ES-I3 (cell line): ENCODE measurements around the gene ATG2B.

Experiments
- H3K36me3 ChIP-seq: 2 replicates; pipeline ENCODE4 v1.6.1; 2013; ENCODE audit warnings: mild to moderate bottlenecking, low read length, control low read depth, moderate library complexity; ENCODE audit not compliant: insufficient read depth
- H3K4me1 ChIP-seq: 2 replicates; pipeline ENCODE4 v1.6.1; 2013; ENCODE audit warnings: mild to moderate bottlenecking, control low read depth, low read length; ENCODE audit not compliant: insufficient read depth
- H3K9ac ChIP-seq: 2 replicates; pipeline ENCODE4 v1.6.1; 2013; ENCODE audit warnings: low read depth, mild to moderate bottlenecking, low read length, moderate library complexity
- H3K9me3 ChIP-seq: 2 replicates; pipeline ENCODE4 v1.6.1; 2013; ENCODE audit warnings: mild to moderate bottlenecking, low read length, moderate library complexity; ENCODE audit not compliant: control insufficient read depth, insufficient read depth

The ATG2B gene

GRCh38 chr14:96267916-96268315 is 95.2 kb downstream of the ATG2B start:
- Histone ChIP-seq H3K9me3 (peaks cover 8% of the 10 kb centered on the region; the same call in 1 of the 2 replicates), H3K4me1 (no peaks in the 10 kb centered on the region; the same call in 1 of the 2 replicates), H3K36me3 (no peaks in the 10 kb centered on the region), H3K9ac (no peak overlapping the region)

- H3K9me3 ChIP-seq, result peaks cover 3% of the 10 kb centered on the region; the same call in 1 of the 2 replicates
- H3K36me3 ChIP-seq, result no peaks in the 10 kb centered on the region
These were observed 95.8 kb downstream of the ATG2B start for GRCh38 chr14:96267336-96267735.

GRCh38 chr14:96265383-96266095 is 97.6 kb downstream of the ATG2B start:
- Histone ChIP-seq H3K36me3 (no peaks in the 10 kb centered on the region), H3K4me1 (no peaks in the 10 kb centered on the region; the same call in 1 of the 2 replicates), H3K9ac (no peak overlapping the region), H3K9me3 (no peaks in the 10 kb centered on the region)

More at GRCh38 chr14:96267336-96267735, 95.8 kb downstream of the ATG2B start:
- no peaks in the 10 kb centered on the region; the same call in 1 of the 2 replicates for H3K4me1 ChIP-seq
- no peak overlapping the region for H3K9ac ChIP-seq

GRCh38 chr14:96264853-96265252 is 98.3 kb downstream of the ATG2B start:
- Histone ChIP-seq H3K9me3 (no peaks in the 10 kb centered on the region; the same call in 1 of the 2 replicates), H3K4me1 (no peaks in the 10 kb centered on the region; the same call in 1 of the 2 replicates), H3K36me3 (no peaks in the 10 kb centered on the region), H3K9ac (no peak overlapping the region)

GRCh38 chr14:96264200-96264553 is 99.0 kb downstream of the ATG2B start:
- Histone ChIP-seq H3K36me3 (no peaks in the 10 kb centered on the region), H3K9me3 (no peaks in the 10 kb centered on the region; the same call in 1 of the 2 replicates), H3K9ac (no peak overlapping the region), H3K4me1 (no peaks in the 10 kb centered on the region; the same call in 1 of the 2 replicates)

GRCh38 chr14:96263347-96264199 is 99.6 kb downstream of the ATG2B start:
- Histone ChIP-seq H3K4me1 (no peaks in the 10 kb centered on the region; the same call in 1 of the 2 replicates), H3K9ac (no peak overlapping the region), H3K9me3 (no peaks in the 10 kb centered on the region; the same call in 1 of the 2 replicates), H3K36me3 (no peaks in the 10 kb centered on the region)

- Histone ChIP-seq H3K4me1 (no peaks in the 10 kb centered on the region), H3K36me3 (no peaks in the 10 kb centered on the region), H3K9me3 (no peaks in the 10 kb centered on the region; the same call in 1 of the 2 replicates), H3K9ac (no peak overlapping the region)
These were observed 101.1 kb downstream of the ATG2B start for GRCh38 chr14:96261772-96262655.

GRCh38 chr14:96261053-96261452 is 102.1 kb downstream of the ATG2B start:
- no peaks in the 10 kb centered on the region; the same call in 1 of the 2 replicates for H3K9me3 ChIP-seq
- H3K9ac ChIP-seq, result no peak overlapping the region
- H3K4me1 ChIP-seq, result no peaks in the 10 kb centered on the region
- no peaks in the 10 kb centered on the region for H3K36me3 ChIP-seq

GRCh38 chr14:96260341-96260821 is 102.8 kb downstream of the ATG2B start:
- no peaks in the 10 kb centered on the region for H3K4me1 ChIP-seq
- H3K9me3 ChIP-seq, result no peaks in the 10 kb centered on the region; the same call in 1 of the 2 replicates
- no peak overlapping the region for H3K9ac ChIP-seq
- H3K36me3 ChIP-seq, result no peaks in the 10 kb centered on the region

- no peaks in the 10 kb centered on the region for H3K36me3 ChIP-seq
- no peaks in the 10 kb centered on the region; the same call in 1 of the 2 replicates for H3K9me3 ChIP-seq
- H3K9ac ChIP-seq, result no peak overlapping the region
- H3K4me1 ChIP-seq, result peaks cover 8% of the 10 kb centered on the region; the same call in 1 of the 2 replicates
These were observed 105.2 kb downstream of the ATG2B start for GRCh38 chr14:96257900-96258299.

GRCh38 chr14:96257056-96257455 is 106.1 kb downstream of the ATG2B start:
- Histone ChIP-seq H3K36me3 (no peaks in the 10 kb centered on the region), H3K4me1 (peaks cover 10% of the 10 kb centered on the region; the same call in 1 of the 2 replicates), H3K9ac (no peak overlapping the region), H3K9me3 (no peaks in the 10 kb centered on the region; the same call in 1 of the 2 replicates)

- Histone ChIP-seq H3K36me3 (no peaks in the 10 kb centered on the region), H3K9me3 (no peaks in the 10 kb centered on the region; the same call in 1 of the 2 replicates), H3K4me1 (peaks cover 10% of the 10 kb centered on the region; the same call in 1 of the 2 replicates), H3K9ac (no peak overlapping the region)
These were observed 106.7 kb downstream of the ATG2B start for GRCh38 chr14:96256407-96256806.

- Histone ChIP-seq H3K36me3 (no peaks in the 10 kb centered on the region), H3K9me3 (no peaks in the 10 kb centered on the region; the same call in 1 of the 2 replicates), H3K9ac (no peak within 1 kb of the TSS), H3K4me1 (peaks cover 10% of the 10 kb centered on the region; the same call in 1 of the 2 replicates)
These were observed 107.4 kb downstream of the ATG2B start, which contains the start of gene BDKRB1 for GRCh38 chr14:96255501-96256366. TSS of gene BDKRB1 (plus strand) at chr14:96256210. CDS start at chr14:96263683, 7,473 bp downstream.
